ENCODE results near the gene BRD3OS. TPM values are rescaled to one million over a fixed set of nuclear protein-coding genes. Genes with fewer than 3 reads are reported as not detected.
A peak's percentile ranks its signal among the peaks of the same experiment; 100 is the strongest.

BRD3OS gene
- total and polyA plus RNA-seq, 2 of the 13 experiments (the other 11 are each of a cell fraction or from before 2014, with no cell fraction given) = 4.9 to 5.7 TPM

GRCh38 chr9:134061688-134062371 lies 36.5 kb downstream of the BRD3OS start:
- no peak for ATAC-seq
- TF ChIP-seq HMGXB4 (CRISPR knock-in tag; IDR thresholded peaks at IDR 0.05; ENCODE audit: borderline replicate concordance in 1 of 2, low read depth in 1 of 2) (no peak), ZNF619 (CRISPR knock-in tag; IDR thresholded peaks at IDR 0.05) (no peak), THAP11 (CRISPR knock-in tag; IDR thresholded peaks at IDR 0.05) (no peak), GFI1 (CRISPR knock-in tag; IDR thresholded peaks at IDR 0.05; ENCODE audit: borderline replicate concordance) (no peak), MBD4 (IDR thresholded peaks at IDR 0.05; ENCODE audit: borderline replicate concordance, low read length) (no peak), SP4 (CRISPR knock-in tag; IDR thresholded peaks at IDR 0.05) (no peak), ZFAT (CRISPR knock-in tag; conservative IDR thresholded peaks at IDR 0.05) (no peak), ZNF18 (CRISPR knock-in tag; IDR thresholded peaks at IDR 0.05; ENCODE audit: insufficient replicate concordance) (no peak), RBFOX2 (IDR thresholded peaks at IDR 0.05; ENCODE audit: low read depth, low read length) (peak; percentile 38; the same call in 1 of the 2 replicates), E2F1 (CRISPR knock-in tag; IDR thresholded peaks at IDR 0.05) (no peak), ZNF224 (CRISPR knock-in tag; IDR thresholded peaks at IDR 0.05) (no peak), MED13 (CRISPR knock-in tag; IDR thresholded peaks at IDR 0.05) (no peak), AGO2 (optimal IDR thresholded peaks at IDR 0.05; ENCODE audit: low read depth, low read length) (peak; percentile 67)
- TF ChIP-seq, protein P1, sequence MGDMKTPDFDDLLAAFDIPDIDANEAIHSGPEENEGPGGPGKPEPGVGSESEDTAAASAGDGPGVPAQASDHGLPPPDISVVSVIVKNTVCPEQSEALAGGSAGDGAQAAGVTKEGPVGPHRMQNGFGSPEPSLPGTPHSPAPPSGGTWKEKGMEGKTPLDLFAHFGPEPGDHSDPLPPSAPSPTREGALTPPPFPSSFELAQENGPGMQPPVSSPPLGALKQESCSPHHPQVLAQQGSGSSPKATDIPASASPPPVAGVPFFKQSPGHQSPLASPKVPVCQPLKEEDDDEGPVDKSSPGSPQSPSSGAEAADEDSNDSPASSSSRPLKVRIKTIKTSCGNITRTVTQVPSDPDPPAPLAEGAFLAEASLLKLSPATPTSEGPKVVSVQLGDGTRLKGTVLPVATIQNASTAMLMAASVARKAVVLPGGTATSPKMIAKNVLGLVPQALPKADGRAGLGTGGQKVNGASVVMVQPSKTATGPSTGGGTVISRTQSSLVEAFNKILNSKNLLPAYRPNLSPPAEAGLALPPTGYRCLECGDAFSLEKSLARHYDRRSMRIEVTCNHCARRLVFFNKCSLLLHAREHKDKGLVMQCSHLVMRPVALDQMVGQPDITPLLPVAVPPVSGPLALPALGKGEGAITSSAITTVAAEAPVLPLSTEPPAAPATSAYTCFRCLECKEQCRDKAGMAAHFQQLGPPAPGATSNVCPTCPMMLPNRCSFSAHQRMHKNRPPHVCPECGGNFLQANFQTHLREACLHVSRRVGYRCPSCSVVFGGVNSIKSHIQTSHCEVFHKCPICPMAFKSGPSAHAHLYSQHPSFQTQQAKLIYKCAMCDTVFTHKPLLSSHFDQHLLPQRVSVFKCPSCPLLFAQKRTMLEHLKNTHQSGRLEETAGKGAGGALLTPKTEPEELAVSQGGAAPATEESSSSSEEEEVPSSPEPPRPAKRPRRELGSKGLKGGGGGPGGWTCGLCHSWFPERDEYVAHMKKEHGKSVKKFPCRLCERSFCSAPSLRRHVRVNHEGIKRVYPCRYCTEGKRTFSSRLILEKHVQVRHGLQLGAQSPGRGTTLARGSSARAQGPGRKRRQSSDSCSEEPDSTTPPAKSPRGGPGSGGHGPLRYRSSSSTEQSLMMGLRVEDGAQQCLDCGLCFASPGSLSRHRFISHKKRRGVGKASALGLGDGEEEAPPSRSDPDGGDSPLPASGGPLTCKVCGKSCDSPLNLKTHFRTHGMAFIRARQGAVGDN (CRISPR knock-in tag; IDR thresholded peaks at IDR 0.05) = peak; percentile 14

More at GRCh38 chr9:134061688-134062371, 36.5 kb downstream of the BRD3OS start:
- Histone ChIP-seq H3K27me3 (ENCODE audit: control insufficient read depth in 1 of 2, insufficient read depth in 2 of 2, low read length in 2 of 2) (no peaks in the 10 kb centered on the region; a peak in 1 of 5 replicates), H3K4me3 (replicated peaks in 1 of 3; ENCODE audit: insufficient read depth in 1 of 3, low read depth in 2 of 3, low read length in 3 of 3) (no peak overlapping the region), H3K4me2 (ENCODE audit: low read depth, low read length) (no peak overlapping the region; the same call in 1 of the 2 replicates), H2AFZ (ENCODE audit: low read length) (no peak overlapping the region), H3K9ac (ENCODE audit: insufficient read depth, low read depth, low read length) (no peak overlapping the region), H3K4me1 (ENCODE audit: insufficient read depth, low read length) (peaks cover 80% of the 10 kb centered on the region), H3K27ac (ENCODE audit: extremely low read length, insufficient read depth, low read length) (peak overlapping the region; percentile 5), H3K9me3 (ENCODE audit: low read length) (no peaks in the 10 kb centered on the region), H3K79me2 (ENCODE audit: insufficient read depth, low read length) (peaks cover 97% of the 10 kb centered on the region), H3K36me3 (replicated peaks in 1 of 2; ENCODE audit: control insufficient read depth in 1 of 2, insufficient read depth in 2 of 2, low read length in 2 of 2) (peaks cover 0 to 1% of the 10 kb centered on the region in 2 experiments; a peak in 1 of 5 replicates), H4K20me1 (ENCODE audit: insufficient read depth, low read length) (peaks cover 45% of the 10 kb centered on the region)
- BruUV-seq (replicated peaks) = no TSS peak
- FAIRE-seq (no peak), DNase-seq (ENCODE audit: low spot score) (no peak)
- intact Hi-C loops (cut with micrococcal nuclease; ENCODE audit: unreplicated experiment) = no loop called here
- CTCF ChIA-PET (ENCODE audit: low intra/inter-chr PET ratio, low total read pairs) = no interaction called here
- POLR2A ChIA-PET = no interaction called here
- WGBS (ENCODE audit: low lambda C conversion rate) = 82% methylated on average over 2 of the region's 22 CpGs
- in situ Hi-C loops (cut with HindIII; ENCODE audit: extremely low pct_ligation_motif_present, low pct_unique_long_range_greater_than_20kb) = loop anchor here (10.0 kb wide), 1 partner anchor 273 kb away; no protein-coding TSS in a partner anchor
